GM12892 (cell line): Measurements from ENCODE around the gene NR5A1.

ENCODE experiments used
- POLR2A ChIP-seq: IDR thresholded peaks from 2 replicates; pipeline ENCODE4 v1.6.1; 2011; ENCODE audit warnings: low read depth, low read length, control low read depth
- POLR2AphosphoS5 ChIP-seq: IDR thresholded peaks from 2 replicates; pipeline ENCODE4 v1.6.1; 2011; ENCODE audit warnings: low read depth, low read length, control low read depth
- TAF1 ChIP-seq: IDR thresholded peaks from 2 replicates; pipeline ENCODE4 v1.6.1; 2011; ENCODE audit warnings: low read depth, mild to moderate bottlenecking, control low read depth, low read length, borderline replicate concordance

DNA sequence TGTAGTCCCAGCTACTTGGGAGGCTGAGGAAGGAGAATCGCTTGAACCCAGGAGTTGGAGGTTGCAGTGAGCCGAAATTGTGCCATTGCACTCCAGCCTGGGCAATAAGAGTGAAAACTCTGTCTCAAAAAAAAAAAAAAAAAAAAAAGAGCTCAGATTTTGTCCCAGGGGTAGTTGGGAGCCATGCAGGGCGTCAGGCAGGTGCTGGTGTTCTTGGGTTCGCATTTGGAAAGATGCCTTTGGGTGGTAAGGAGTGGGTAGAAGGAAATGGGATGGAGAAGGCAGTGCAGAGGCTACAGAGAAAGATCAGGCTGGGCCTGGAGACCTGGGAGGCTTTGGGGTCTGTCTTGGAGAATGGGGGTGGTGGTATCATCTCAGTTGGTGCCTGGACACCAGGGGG lies 33.0 kb downstream of the NR5A1 start:
- TF ChIP-seq POLR2AphosphoS5: no peak
- TF ChIP-seq TAF1: no peak
- TF ChIP-seq POLR2A: no peak
